HG03045 (cell line): Measurements from ENCODE around the gene PSMB10.

Experiments
- ATAC-seq: cut with Tn5 transposase; IDR thresholded peaks from one replicate; pipeline ENCODE4 v1.9.1; 2021; ENCODE audit warnings: mild to moderate bottlenecking, moderate library complexity; ENCODE audit not compliant: unreplicated experiment

PSMB10 gene

GRCh38 chr16:67964477-67965131 is 28.0 kb upstream of the PSMB10 start:
- ATAC-seq, result no peak

DNA sequence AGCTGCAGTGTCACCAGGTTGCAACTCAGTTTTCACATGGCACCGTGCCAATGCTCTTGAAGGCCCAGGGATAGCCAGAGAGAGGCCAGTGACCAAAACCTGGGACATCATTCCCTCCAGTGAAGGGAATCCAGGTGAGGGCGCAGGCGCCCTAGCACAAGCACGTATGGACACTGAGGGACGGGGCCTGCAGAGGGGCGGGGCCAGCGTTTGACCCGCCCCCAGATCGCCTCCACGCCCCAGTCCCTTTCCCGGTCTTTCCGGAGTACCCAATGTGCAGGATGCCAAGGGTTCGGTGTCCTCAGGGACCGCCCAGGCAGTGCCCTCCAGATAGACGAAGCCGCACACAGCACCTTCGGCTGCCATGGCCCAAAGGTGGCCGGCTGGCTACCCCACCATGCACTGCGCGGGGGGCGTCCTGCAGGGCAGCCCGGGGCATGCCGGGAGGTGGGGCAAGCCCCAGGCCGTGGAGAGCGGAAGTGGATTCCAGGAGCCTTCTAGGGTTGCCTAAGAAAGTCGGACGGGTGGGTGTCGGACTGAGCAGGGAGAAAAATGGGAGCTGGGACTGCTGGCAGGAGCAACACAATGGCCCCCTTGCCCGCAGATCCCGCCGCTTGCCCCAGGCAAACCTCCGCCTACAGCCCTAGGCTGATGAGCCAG is 27.1 kb upstream of the PSMB10 start:
- ATAC-seq, result no peak

GRCh38 chr16:67963292-67963661 is 26.6 kb upstream of the PSMB10 start:
- no peak for ATAC-seq

GRCh38 chr16:67962135-67962534 is 25.5 kb upstream of the PSMB10 start:
- ATAC-seq, result no peak

- ATAC-seq, result no peak
Observed at GRCh38 chr16:67961551-67961957, 24.9 kb upstream of the PSMB10 start.

- ATAC-seq, result no peak
Observed at GRCh38 chr16:67959536-67960329, 23.1 kb upstream of the PSMB10 start.

DNA sequence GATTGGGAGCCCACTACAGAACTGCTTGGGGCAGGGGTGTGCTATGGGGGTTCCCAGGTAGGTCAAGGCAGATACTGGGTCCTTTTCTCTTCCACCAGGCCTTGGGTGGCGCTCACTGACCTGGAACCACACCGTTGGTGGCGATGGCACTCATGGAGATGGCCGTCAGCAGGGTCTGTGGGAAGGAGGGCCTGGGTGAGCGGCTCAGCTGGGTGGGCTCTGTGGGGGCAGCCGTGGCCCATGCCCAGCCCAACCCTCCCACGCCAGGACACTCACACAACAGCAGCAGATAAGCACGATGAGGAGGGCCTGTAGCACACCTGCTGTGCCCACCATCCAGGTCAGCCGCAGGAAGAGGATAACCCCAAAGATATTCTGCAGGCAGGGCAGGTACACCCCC is 21.0 kb upstream of the PSMB10 start:
- ATAC-seq, result no peak

DNA sequence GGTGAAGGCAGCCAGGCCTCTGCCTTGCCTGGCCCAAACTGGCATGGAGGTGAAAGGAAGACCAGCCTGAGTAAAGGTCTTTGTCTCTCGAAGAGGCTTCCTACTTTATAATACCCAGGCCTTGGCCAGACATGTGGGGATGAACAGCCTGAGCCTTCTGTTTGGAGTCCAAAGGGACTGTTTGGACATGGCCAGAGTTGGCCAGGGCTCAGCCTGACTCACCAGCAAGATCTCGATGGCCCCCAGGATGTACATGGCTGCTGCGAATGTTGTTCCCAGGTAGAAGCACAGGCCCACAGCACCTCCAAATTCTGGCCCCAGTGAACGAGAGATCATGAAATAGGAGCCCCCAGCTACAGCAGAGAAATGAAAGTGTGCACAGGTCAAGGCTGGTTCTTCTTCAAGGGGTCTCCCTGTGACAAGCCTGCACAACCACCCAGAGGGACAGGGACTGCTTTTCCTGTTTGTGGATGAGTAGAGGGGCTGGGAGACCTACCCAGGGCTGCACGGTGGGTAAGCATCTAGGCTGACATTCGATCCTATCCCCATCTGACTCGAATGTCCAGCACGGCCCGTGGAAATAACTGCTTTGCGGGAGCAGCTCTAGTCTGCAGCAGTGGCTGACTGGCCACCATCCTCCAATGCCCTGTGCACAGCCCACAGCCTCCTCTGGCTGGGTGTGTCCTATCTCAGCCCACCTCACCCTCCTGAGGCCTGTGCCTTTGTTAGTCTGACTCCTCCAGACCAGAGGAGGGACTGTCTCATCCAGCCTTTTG is 18.0 kb upstream of the PSMB10 start:
- no peak for ATAC-seq

DNA sequence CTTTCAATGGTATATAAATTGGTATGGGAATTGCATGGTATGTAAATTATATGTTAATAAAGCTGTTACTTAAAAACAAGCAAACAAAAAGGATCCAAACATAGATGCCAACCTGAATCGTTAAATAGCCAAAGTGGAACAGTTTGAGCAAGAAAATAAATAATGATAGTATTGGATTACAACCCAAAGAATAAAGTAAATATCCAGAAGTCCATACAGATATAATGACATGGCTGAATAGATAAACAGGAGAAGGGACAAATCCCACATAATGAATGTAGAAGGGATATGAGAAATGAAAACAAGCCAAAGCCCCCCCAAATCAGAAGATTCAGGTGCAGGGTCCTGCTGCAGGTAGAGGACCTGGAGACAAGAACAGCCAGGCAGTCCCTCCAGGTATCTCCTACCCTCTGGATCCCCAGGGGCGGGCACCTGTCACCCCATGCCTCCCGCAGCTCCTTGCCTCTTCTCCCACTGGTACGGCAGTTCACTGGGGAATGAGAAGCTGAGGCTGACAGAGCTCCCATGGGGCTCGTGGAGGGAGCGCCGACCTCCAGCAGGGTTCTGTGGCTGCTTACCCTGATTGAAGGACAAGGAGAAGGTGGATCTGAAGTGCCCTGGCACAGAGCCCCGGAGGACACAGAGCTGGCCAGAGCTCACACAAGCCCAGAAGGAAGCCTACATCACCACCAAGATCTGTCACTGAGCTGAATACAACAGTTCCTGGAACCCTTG is 17.2 kb upstream of the PSMB10 start:
- no peak for ATAC-seq

DNA sequence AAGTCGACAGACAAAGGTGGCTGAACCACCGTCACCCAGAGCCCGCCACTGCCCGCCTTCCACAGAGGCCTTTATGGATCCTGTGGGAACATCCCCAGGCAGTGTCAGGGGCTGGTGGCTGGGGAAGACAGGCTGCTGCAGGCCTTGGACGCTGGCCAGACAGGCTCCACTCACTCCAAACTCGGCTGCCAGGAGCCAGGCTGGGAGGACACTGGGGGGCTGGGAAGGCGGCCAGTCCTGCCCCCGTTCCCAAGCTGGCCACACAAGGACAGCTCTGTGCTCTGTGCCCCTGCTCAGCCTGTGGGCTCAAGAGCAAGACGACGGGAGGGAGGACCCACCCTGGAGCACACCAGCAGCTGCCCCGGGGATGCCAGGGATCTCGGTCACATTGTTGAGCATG is 14.8 kb upstream of the PSMB10 start:
- no peak for ATAC-seq

DNA sequence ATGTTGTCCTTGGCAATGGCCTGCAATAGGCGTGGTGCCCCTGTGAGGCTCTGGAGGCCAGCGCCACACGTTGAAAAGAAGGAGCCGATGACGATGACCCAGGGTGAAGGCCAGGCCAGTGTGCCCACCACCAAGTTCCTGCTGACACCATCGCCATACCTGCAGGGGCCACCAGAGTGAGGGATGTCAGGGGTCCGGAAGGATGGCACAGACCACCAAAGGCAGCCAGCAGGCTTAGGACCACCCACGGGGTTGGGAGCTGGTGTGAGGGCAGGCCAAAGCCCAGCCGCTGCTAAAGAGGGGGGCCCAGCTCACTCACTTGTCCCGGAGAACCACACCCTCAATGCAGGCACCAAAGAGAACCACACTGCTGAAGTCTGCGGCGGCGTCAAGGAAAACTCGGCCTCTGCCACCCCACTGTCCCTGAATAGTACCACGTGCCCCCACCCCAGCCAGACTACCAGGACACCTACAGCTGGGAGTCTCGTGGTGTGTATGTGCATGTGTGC is 13.7 kb upstream of the PSMB10 start:
- ATAC-seq, result no peak

GRCh38 chr16:67949645-67950044 is 13.0 kb upstream of the PSMB10 start:
- ATAC-seq, result no peak

DNA sequence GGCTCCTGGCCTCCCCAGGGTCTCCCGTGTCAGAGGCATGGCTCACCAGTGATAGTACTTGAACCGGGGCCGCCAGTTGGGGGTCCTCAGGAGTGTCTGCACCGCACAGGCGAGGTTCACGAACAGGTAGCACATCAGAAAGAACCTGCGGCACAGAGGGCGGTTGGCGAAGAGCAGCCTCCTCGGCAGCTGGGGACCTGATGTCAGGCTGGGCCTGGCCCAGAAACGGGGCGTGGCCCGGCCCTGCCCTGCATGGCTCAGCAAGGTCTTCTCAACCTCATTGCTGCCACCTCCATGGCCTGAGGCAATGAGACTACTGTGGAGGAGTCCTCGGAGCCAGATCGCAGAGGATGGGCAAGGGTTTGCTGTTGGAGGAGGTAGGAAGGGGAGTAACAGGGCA is 11.4 kb upstream of the PSMB10 start:
- ATAC-seq, result no peak

- ATAC-seq, result no peak
Observed at GRCh38 chr16:67946966-67947558, 10.4 kb upstream of the PSMB10 start.

DNA sequence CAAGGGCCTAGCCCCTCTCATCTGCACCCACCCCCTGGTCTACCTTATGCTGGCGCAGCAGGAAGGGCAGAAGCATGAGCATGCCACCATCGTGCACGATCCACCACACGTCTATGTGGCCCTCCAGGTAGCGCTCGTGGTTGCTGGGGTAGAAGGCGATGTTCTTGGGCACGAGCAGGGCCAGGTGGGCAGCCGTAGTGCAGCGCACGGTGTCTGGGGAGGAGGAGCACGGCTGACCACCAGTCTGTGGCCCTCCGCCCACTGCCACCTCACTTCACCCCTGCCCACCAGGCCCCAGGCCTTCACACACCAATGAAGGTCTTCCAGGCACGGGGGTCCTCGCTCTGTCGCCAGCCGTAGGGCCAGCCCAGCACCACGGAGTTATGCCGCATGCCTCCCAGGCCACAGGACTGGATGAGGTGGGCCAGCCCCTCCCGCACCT is 9.5 kb upstream of the PSMB10 start:
- ATAC-seq, result no peak

GRCh38 chr16:67945392-67945933 is 8.8 kb upstream of the PSMB10 start:
- ATAC-seq, result no peak

DNA sequence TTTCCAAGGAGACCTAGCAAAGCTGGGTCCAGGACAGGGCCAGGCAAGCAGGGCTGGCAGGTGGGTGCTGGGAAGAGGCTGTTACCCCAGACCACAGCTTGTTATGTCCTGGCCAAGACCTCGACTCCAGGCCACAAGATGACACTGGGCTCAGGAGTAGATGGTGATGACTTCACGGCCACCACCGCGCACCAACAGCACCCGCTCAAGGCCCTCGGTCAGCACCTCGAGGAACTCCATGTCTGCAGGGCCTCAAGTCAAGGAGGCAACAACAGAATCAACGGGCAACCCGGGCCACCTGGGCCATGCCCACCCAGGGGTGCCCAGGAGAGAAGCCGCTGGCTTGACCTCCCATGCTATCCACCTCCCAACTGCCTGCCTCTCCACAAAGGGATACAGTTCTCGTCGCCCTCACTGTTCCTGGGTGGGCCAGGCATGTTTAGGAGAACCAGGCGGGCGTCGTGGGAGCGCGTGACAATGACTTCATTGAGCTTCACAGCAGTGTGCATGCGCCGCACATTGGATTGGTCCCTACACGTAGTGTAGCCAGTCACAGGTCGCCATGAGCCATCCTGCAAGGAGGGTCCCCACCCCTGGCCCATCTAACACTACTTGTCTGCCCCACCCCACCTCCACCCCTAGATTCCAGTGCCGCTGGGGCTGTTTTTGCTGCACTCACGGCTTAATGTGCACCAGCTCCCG is 8.2 kb upstream of the PSMB10 start:
- no peak for ATAC-seq

DNA sequence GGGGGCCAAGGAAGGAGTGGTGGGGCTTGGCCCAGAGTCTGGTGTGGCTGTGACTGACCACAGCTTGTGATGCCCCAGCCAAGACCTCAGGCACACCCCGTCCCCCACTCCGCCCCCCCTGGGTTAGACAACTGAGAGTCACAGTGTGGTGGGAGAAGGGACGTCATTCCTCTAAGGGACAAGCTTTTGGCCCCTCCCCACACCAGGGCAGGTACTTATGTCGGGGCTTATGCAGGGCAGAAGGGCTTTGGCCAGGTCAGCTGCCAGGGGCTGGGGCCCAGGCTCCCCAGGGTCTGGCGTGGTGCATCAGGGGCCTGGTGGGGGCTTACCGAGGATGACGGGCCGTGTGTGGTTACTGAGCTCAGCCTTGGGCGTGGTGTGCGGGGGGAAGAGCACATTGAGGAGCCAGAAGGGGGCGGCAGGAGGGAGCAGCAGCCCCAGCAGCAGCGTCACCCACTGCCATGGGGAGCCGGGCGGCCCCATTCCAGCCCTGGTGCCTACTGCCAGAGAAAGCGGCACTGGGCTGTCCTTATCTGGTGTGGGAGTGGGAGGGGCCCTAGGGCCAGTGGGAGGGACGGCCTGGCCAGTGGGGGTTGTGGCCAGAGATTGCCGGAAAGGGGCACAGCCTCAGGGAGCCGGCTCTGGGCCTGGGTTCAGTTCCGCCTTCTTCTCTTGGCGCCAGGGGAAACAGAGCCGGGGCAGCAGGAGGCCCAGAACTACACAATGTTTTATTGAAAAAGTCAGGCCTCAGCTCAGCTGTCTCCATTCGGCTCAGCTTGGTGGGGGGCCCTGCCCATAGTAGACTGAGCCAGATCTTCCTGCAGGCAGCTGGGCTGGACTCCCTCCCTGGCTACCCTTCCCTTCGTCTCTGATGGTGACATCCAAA is 7.2 kb upstream of the PSMB10 start, which contains the start of gene LCAT:
TSS of gene LCAT (minus strand) at position 502 of the 886 bp plus-strand sequence. CDS start at position 483, 19 bp downstream.
- no peak for ATAC-seq
